Effector CD8-positive, alpha-beta T cell (primary cell): Measurements from ENCODE around the gene COQ8B.

Source experiments
- DNase-seq: peaks from one replicate; lab custom pipeline; 2025; lab: John Stamatoyannopoulos, UW

The COQ8B gene

GRCh38 chr19:40691421-40692211 is 25.1 kb downstream of the COQ8B start:
- no peak for DNase-seq

GRCh38 chr19:40690693-40691420 is 25.8 kb downstream of the COQ8B start:
- peak; percentile 88 for DNase-seq

- DNase-seq = no peak
Measured at GRCh38 chr19:40690050-40690692, 26.5 kb downstream of the COQ8B start, which contains the start of gene NUMBL. Gene NUMBL (minus strand): TSS chr19:40690651. CDS start chr19:40690483, 168 bp downstream.

- no peak for DNase-seq
Measured at GRCh38 chr19:40689339-40690049, 27.2 kb downstream of the COQ8B start.

- no peak for DNase-seq
Measured at GRCh38 chr19:40688987-40689338, 27.7 kb downstream of the COQ8B start.

- no peak for DNase-seq
Measured at GRCh38 chr19:40688309-40688708, 28.4 kb downstream of the COQ8B start.

GRCh38 chr19:40687525-40688016 is 29.1 kb downstream of the COQ8B start:
- DNase-seq = no peak

GRCh38 chr19:40686882-40687524 is 29.7 kb downstream of the COQ8B start:
- DNase-seq = no peak

- DNase-seq = no peak
Measured at GRCh38 chr19:40685563-40685962, 31.1 kb downstream of the COQ8B start.

- DNase-seq = no peak
Measured at GRCh38 chr19:40685016-40685526, 31.6 kb downstream of the COQ8B start.

GRCh38 chr19:40684280-40684679 is 32.4 kb downstream of the COQ8B start:
- no peak for DNase-seq

- no peak for DNase-seq
Measured at GRCh38 chr19:40683437-40683836, 33.2 kb downstream of the COQ8B start.

GRCh38 chr19:40682431-40682964 is 34.2 kb downstream of the COQ8B start:
- DNase-seq = no peak

- DNase-seq = no peak
Measured at GRCh38 chr19:40681039-40681438, 35.6 kb downstream of the COQ8B start.

GRCh38 chr19:40677156-40677555 is 39.5 kb downstream of the COQ8B start:
- no peak for DNase-seq

GRCh38 chr19:40674291-40674690 is 42.4 kb downstream of the COQ8B start:
- DNase-seq = no peak

GRCh38 chr19:40673397-40673796 is 43.3 kb downstream of the COQ8B start:
- DNase-seq = no peak

GRCh38 chr19:40672573-40673299 is 44.0 kb downstream of the COQ8B start:
- DNase-seq = no peak

GRCh38 chr19:40672038-40672437 is 44.6 kb downstream of the COQ8B start:
- no peak for DNase-seq

GRCh38 chr19:40671404-40671803 is 45.3 kb downstream of the COQ8B start:
- no peak for DNase-seq
